ENCODE measurements around the gene CD70. TPM values are rescaled to one million over a fixed set of nuclear protein-coding genes. Genes with fewer than 3 reads are reported as not detected.
"Not testable (repeated sequence)": the region's sequence is repeated elsewhere in the genome, so short reads cannot be mapped to it uniquely, and the experiment has no call there.

Gene CD70, protein sequence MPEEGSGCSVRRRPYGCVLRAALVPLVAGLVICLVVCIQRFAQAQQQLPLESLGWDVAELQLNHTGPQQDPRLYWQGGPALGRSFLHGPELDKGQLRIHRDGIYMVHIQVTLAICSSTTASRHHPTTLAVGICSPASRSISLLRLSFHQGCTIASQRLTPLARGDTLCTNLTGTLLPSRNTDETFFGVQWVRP
- total RNA-seq (2021; ENCODE audit: unreplicated experiment), result 45.4 TPM
- polyA plus RNA-seq (2012; ENCODE audit: insufficient read length), result 62.7 TPM
- percentile 60 among the genes with signal in this experiment for Bru-seq, nascent RNA
- BruChase-seq, experiment 1, labeled RNA remaining after a 2-hour chase, result percentile 63 among the genes with signal in this experiment
- percentile 77 among the genes with signal in this experiment for BruChase-seq, experiment 2, labeled RNA remaining after a 6-hour chase
- long read RNA-seq, transcript CD70-201 (3 exons, 913 nt), result major isoform, 20 of 32 reads
- long read RNA-seq, partial matches to known transcripts, result 7 of 32 reads
- long read RNA-seq, other reads (novel, unspliced or antisense), result 5 of 32 reads

DNA sequence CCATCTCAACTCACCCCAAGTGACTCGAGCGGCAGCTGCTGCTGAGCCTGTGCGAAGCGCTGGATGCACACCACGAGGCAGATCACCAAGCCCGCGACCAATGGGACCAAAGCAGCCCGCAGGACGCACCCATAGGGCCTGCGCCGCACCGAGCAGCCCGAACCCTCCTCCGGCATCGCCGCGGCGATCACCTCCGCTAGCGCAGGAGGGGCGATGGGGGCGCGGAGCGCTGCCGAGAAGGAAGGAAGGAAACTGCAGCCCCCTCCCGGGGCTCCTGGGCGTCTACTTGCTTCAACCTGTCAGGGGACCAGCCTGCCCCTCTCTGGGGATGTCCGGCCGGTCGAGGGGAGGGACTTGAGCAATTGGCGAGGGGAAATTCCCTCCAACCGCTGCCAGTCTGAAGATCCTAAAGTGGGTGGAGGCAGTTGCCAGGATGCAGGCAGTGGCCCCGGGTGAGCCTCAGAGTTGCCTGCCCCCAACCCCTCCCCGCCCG is at the start of gene CD70:
Gene CD70, minus strand, starts transcription at position 324 of the 493 bp plus-strand sequence. Its CDS starts 148 bp downstream, at position 176.
- Histone ChIP-seq H3K4me3 (ENCODE audit: low read depth in 2 of 2, low read length in 2 of 2) (peak within 1 kb of the TSS; percentile 56 to 84), H3K9me3 (ENCODE audit: control insufficient read depth, insufficient read depth, low read depth, low read length) (no peaks in the 10 kb centered on the region), H3K27ac (ENCODE audit: low read length) (peak within 1 kb of the TSS; percentile 86), H3K4me1 (ENCODE audit: control insufficient read depth, insufficient read depth, low read length) (peaks cover 6% of the 10 kb centered on the region; the same call in 1 of the 2 replicates), H3K36me3 (ENCODE audit: control insufficient read depth, insufficient read depth, low read length) (no peaks in the 10 kb centered on the region), H3K27me3 (ENCODE audit: control insufficient read depth, insufficient read depth, low read length) (no peaks in the 10 kb centered on the region)
- CTCF ChIA-PET, result no interaction called here
- ATAC-seq (peak; percentile 92), DNase-seq (ENCODE audit: low read depth, low spot score) (no peak)
- BruUV-seq (replicated peaks), result no TSS peak
- POLR2A ChIA-PET, result interaction anchor here (0.5 kb wide), 1 partner anchor 11 kb away, joined by 11 read pairs; no protein-coding TSS in a partner anchor
- in situ Hi-C loops (cut with HindIII; ENCODE audit: low pct_unique_long_range_greater_than_20kb, low sequenced_read_pairs), result no loop called here
- TF ChIP-seq POLR2AphosphoS5 (IDR thresholded peaks at IDR 0.05; ENCODE audit: low read depth, low read length) (0 out of 2 replicates have a peak, but pooled peaks have one; percentile 16), TCF7L2 (IDR thresholded peaks at IDR 0.05; ENCODE audit: low read depth, low read length) (no peak), SIN3A (IDR thresholded peaks at IDR 0.05; ENCODE audit: borderline replicate concordance, insufficient read depth, low read depth, low read length) (no peak)
- intact Hi-C loops (cut with micrococcal nuclease; ENCODE audit: unreplicated experiment), result no loop called here

DNA sequence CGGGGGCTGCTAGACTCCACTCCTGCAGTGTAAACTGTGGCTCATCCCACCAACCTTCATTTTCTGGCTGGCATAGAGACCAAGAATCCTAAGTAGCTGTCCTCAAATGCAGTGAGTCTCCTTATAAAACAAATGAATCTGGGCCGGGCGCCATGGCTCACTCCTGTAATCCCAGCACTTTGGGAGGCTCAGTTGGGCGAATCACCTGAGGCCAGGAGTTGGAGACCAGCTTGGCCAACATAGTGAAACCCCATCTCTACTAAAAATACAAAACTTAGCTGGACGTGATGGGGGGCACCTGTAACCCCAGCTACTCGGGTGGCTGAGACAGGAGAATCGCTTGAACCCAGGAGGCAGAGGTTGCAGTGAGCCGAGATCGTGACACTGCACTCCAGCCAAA is 49.4 kb upstream of the CD70 start:
- H3K27me3 ChIP-seq (ENCODE audit: control insufficient read depth, insufficient read depth, low read length); intact Hi-C loops (cut with micrococcal nuclease; ENCODE audit: unreplicated experiment); H3K36me3 ChIP-seq (ENCODE audit: control insufficient read depth, insufficient read depth, low read length); ATAC-seq; POLR2A ChIA-PET; DNase-seq (ENCODE audit: low read depth, low spot score); BruUV-seq (replicated peaks); H3K4me1 ChIP-seq (ENCODE audit: control insufficient read depth, insufficient read depth, low read length); H3K9me3 ChIP-seq (ENCODE audit: control insufficient read depth, insufficient read depth, low read depth, low read length); in situ Hi-C loops (cut with HindIII; ENCODE audit: low pct_unique_long_range_greater_than_20kb, low sequenced_read_pairs); H3K27ac ChIP-seq (ENCODE audit: low read length); H3K4me3 ChIP-seq (ENCODE audit: low read depth in 2 of 2, low read length in 2 of 2); CTCF ChIA-PET: not testable (repeated sequence)

DNA sequence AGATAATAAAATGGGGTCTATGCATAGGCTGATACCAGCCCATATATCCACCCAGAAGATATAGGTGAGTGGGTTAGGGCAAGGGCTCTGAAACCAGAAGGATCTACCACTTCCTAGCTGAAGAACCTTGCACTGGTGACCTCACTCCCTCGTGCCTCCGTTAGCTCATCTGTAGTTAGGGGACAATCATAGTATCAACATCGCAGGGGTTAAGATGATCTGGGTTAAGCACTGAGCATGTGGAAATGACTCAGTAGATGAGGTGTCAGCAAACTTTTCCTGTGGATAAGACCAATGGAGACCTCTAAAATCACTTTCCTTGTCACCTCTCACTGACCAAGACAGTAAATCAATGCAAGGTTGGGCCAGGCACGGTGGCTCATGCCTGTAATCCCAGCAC is 48.5 kb upstream of the CD70 start:
- H3K36me3 ChIP-seq (ENCODE audit: control insufficient read depth, insufficient read depth, low read length), result no peaks in the 10 kb centered on the region
- H3K9me3 ChIP-seq (ENCODE audit: control insufficient read depth, insufficient read depth, low read depth, low read length), result no peaks in the 10 kb centered on the region
- no peak overlapping the region for H3K27ac ChIP-seq (ENCODE audit: low read length)
- no TSS peak for BruUV-seq (replicated peaks)
- in situ Hi-C loops (cut with HindIII; ENCODE audit: low pct_unique_long_range_greater_than_20kb, low sequenced_read_pairs) (no loop called here), intact Hi-C loops (cut with micrococcal nuclease; ENCODE audit: unreplicated experiment) (no loop called here)
- POLR2A ChIA-PET, result no interaction called here
- TF ChIP-seq SIN3A (IDR thresholded peaks at IDR 0.05; ENCODE audit: borderline replicate concordance, insufficient read depth, low read depth, low read length) (no peak), TCF7L2 (IDR thresholded peaks at IDR 0.05; ENCODE audit: low read depth, low read length) (no peak), POLR2AphosphoS5 (IDR thresholded peaks at IDR 0.05; ENCODE audit: low read depth, low read length) (no peak)
- TF ChIP-seq, protein P1, sequence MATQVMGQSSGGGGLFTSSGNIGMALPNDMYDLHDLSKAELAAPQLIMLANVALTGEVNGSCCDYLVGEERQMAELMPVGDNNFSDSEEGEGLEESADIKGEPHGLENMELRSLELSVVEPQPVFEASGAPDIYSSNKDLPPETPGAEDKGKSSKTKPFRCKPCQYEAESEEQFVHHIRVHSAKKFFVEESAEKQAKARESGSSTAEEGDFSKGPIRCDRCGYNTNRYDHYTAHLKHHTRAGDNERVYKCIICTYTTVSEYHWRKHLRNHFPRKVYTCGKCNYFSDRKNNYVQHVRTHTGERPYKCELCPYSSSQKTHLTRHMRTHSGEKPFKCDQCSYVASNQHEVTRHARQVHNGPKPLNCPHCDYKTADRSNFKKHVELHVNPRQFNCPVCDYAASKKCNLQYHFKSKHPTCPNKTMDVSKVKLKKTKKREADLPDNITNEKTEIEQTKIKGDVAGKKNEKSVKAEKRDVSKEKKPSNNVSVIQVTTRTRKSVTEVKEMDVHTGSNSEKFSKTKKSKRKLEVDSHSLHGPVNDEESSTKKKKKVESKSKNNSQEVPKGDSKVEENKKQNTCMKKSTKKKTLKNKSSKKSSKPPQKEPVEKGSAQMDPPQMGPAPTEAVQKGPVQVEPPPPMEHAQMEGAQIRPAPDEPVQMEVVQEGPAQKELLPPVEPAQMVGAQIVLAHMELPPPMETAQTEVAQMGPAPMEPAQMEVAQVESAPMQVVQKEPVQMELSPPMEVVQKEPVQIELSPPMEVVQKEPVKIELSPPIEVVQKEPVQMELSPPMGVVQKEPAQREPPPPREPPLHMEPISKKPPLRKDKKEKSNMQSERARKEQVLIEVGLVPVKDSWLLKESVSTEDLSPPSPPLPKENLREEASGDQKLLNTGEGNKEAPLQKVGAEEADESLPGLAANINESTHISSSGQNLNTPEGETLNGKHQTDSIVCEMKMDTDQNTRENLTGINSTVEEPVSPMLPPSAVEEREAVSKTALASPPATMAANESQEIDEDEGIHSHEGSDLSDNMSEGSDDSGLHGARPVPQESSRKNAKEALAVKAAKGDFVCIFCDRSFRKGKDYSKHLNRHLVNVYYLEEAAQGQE (IDR thresholded peaks at IDR 0.05; ENCODE audit: insufficient read depth in 1 of 2, low read depth in 2 of 2, low read length in 1 of 2), result no peak
- TF ChIP-seq, protein P2, sequence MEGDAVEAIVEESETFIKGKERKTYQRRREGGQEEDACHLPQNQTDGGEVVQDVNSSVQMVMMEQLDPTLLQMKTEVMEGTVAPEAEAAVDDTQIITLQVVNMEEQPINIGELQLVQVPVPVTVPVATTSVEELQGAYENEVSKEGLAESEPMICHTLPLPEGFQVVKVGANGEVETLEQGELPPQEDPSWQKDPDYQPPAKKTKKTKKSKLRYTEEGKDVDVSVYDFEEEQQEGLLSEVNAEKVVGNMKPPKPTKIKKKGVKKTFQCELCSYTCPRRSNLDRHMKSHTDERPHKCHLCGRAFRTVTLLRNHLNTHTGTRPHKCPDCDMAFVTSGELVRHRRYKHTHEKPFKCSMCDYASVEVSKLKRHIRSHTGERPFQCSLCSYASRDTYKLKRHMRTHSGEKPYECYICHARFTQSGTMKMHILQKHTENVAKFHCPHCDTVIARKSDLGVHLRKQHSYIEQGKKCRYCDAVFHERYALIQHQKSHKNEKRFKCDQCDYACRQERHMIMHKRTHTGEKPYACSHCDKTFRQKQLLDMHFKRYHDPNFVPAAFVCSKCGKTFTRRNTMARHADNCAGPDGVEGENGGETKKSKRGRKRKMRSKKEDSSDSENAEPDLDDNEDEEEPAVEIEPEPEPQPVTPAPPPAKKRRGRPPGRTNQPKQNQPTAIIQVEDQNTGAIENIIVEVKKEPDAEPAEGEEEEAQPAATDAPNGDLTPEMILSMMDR (IDR thresholded peaks at IDR 0.05), result no peak
- ATAC-seq (no peak; the same call in 1 of the 2 replicates), DNase-seq (ENCODE audit: low read depth, low spot score) (peak; percentile 88)
- H3K4me3 ChIP-seq (ENCODE audit: low read depth in 2 of 2, low read length in 2 of 2), result no peak overlapping the region
- H3K4me1 ChIP-seq (ENCODE audit: control insufficient read depth, insufficient read depth, low read length), result no peaks in the 10 kb centered on the region
- H3K27me3 ChIP-seq (ENCODE audit: control insufficient read depth, insufficient read depth, low read length), result no peaks in the 10 kb centered on the region
- CTCF ChIA-PET, result no interaction called here

DNA sequence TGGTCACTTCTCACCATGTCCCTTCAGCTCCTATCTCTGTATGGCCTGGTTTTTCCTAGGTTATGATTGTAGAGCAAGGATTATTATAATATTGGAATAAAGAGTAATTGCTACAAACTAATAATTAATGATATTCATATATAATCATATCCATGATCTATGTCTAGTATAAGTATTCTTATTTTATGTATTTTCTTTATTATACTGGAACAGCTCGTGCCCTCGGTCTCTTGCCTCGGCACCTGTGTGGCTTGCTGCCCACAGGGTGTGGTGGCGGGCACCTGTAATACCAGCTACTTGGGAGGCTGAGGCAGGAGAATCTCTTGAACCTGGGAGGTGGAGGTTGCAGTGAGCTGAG is 42.5 kb upstream of the CD70 start:
- POLR2A ChIA-PET; H3K9me3 ChIP-seq (ENCODE audit: control insufficient read depth, insufficient read depth, low read depth, low read length); in situ Hi-C loops (cut with HindIII; ENCODE audit: low pct_unique_long_range_greater_than_20kb, low sequenced_read_pairs); DNase-seq (ENCODE audit: low read depth, low spot score); H3K4me1 ChIP-seq (ENCODE audit: control insufficient read depth, insufficient read depth, low read length); H3K4me3 ChIP-seq (ENCODE audit: low read depth in 2 of 2, low read length in 2 of 2); H3K27ac ChIP-seq (ENCODE audit: low read length); ATAC-seq; H3K36me3 ChIP-seq (ENCODE audit: control insufficient read depth, insufficient read depth, low read length); H3K27me3 ChIP-seq (ENCODE audit: control insufficient read depth, insufficient read depth, low read length); BruUV-seq (replicated peaks): not testable (repeated sequence)
- intact Hi-C loops (cut with micrococcal nuclease; ENCODE audit: unreplicated experiment), result loop anchor here (2.0 kb wide), 1 partner anchor 117 kb away; no protein-coding TSS in a partner anchor
- CTCF ChIA-PET, result interaction anchor here (1.4 kb wide), 1 partner anchor 117 kb away, joined by 6 read pairs; no protein-coding TSS in a partner anchor

Data from Panc1 (cell line).